CD4-positive, alpha-beta T cell treated with Interleukin-17A for 4 hours (primary cell): ENCODE data around the gene COL27A1.
"Not testable (repeated sequence)": the region's sequence is repeated elsewhere in the genome, so short reads cannot be mapped to it uniquely, and the experiment has no call there.

ENCODE experiments used
- DNase-seq: peaks from one replicate; pipeline ENCODE4 v3.0.0-alpha.2; 2020; ENCODE audit warnings: mixed read lengths

Gene COL27A1

DNA sequence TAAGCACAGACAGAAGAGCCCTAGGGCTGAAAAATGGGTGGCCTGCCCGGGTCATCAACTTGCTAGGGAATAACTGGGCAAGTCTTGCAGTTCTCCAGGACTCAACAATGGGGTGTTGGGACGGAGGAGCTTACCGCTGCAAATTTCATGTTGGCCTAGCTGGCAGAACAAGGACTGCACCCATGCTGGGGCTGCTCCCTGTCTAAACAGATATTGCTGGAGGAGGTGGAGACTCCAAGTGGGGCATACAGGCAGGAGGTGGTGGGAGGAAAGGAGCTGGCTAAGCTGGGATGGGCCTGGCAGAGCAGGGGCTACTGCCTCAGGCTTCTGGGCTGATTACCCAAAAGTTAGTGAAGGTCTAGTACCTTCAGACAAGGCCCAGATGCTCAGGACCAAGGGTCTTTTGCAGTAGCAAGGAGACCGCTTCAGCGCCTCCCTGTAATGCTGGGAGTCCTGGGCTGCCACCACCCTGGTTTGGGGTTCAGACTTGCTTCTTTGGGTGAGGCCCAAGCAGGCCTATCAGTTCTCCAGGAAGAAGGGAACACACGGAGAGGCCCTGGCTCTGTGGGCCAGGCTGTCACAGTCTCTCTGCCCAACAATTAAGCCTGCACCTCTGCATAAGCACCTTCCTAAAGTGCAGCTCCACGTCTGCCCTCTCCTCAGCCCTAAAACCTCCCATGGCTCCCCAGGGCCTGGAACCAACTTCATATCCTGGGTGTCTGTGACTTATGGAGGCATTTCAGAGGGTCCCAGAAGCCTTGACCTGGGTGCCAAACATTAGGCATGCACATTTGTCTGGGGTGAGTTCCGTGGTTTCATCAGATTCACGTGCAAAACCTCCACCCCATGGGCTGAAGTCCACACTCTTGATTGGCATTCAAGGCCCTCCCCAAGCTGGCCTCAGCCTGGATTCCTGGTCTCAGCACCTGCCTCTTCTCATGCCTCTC lies 32.0 kb upstream of the COL27A1 start:
- DNase-seq = no peak

GRCh38 chr9:114124138-114124537 lies 31.2 kb upstream of the COL27A1 start:
- DNase-seq = no peak

GRCh38 chr9:114124666-114125475 lies 30.5 kb upstream of the COL27A1 start:
- no peak for DNase-seq

- DNase-seq = no peak
These were observed 29.8 kb upstream of the COL27A1 start for GRCh38 chr9:114125476-114126013.

DNA sequence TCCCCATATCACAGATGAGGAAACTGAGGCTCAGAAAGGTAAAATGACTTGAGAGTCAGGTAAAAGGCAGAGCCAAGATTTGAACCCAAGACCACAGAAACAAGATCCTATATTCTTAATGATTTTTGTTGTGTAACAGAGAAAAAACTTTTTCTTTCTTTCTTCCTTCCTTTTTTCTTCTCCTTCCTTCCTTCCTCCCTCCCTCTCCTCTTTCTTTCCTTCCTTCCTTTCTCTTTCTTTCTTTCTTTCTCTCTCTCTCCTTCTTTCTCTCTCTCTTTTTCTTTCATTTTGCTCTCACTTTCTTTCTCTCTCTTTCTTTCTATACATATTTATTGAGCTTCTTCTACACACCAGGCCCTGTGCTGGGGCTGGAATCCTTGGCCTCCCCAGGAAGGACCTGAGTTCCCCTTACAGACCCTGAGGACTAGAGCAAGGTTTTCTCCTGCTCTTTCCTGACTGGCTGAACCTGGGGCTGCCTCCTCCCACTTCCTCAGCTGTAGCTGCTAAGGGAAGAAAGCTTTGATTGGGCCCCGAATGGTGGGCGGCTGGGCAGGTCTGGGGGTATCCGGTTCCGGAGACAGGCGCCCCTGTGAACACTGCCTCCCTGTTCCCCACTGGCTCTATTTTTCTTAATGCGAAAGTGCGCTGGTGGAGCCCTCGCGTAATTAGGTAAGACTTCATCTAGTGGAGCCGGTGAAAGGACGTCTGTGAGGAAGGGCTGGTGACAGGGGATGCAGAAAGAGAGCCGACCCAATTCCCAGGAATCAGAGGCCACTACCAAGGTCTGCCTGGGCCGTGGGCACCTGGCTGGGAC lies 28.9 kb upstream of the COL27A1 start:
- DNase-seq = no peak

GRCh38 chr9:114128759-114129158 lies 26.6 kb upstream of the COL27A1 start:
- not testable (repeated sequence) for DNase-seq

DNA sequence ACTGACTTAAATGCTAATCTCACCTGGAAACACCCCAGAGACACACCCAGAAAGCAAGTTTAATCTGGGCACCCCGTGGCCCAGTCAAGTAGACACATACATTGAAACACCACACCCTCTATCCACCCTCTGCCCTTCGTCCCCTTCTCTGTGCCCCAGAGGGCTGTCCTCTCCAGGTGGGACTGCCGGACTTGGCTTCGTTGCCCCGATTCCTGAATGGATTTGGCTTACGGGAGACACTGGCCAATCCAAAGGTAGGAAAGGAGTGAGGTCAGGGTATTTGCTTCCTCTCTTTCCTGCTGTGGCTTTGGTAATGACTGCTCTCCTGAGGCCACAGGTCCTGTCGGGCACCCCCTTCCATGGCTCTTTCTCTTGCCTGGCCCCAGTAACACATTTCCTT lies 25.2 kb upstream of the COL27A1 start:
- DNase-seq = no peak

DNA sequence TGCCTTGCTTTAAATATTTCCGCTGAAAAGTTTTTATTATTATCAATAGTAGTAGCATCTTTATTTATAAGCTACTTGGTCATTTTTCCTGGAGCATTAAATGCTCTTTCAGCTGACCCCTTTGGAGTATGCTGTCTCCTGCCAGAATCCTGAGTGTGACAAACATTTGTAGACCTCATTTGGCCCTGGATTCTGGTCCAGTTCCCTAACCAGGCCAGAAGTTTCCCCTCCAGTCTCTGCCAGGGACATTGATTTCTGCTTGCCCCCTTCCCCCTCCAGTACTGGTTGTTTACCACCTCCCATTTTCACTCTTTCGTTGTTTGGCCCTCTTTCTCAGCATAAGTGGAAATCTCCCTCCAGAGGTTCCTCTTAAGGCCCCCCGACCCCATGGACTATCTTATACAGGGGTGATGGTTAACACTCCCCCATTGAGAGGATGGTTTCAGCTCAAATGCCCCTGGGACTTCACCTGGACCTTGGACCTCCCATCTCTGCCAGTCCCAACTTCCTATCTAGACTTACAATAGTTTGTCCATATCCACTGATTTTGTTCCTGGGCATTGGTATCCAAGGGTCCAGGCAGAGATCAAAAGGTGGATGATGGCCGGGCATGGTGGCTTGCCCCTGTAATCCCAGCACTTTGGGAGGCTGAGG lies 24.6 kb upstream of the COL27A1 start:
- DNase-seq = no peak

GRCh38 chr9:114131808-114132549 lies 23.4 kb upstream of the COL27A1 start:
- DNase-seq = no peak

- DNase-seq = no peak
These were observed 22.8 kb upstream of the COL27A1 start for GRCh38 chr9:114132550-114132918.

- no peak for DNase-seq
These were observed 20.4 kb upstream of the COL27A1 start for GRCh38 chr9:114134827-114135396.

- DNase-seq = no peak
These were observed 17.5 kb upstream of the COL27A1 start for GRCh38 chr9:114137831-114138230.

DNA sequence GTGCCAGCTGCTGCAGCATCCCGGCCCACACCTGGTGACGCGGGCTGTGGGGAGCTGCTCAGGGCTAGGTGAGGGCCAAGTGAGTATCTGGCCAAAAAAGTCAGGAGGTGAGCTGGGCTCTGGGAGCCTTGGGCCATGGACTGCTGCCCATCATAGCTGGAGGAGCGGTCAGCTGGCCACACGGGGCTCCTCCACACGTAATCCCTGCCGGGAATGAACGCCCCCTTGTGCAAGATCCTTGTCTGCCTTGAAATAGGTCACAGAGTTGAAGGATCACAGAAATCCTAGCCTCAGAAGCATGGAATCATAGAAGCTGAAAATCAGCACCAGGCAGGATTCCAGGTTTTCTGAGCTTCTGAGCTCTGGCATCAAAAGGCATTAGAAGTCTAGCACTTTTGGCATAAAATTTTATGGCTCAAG lies 16.8 kb upstream of the COL27A1 start:
- DNase-seq = no peak

- no peak for DNase-seq
These were observed 16.3 kb upstream of the COL27A1 start for GRCh38 chr9:114139071-114139470.

GRCh38 chr9:114140401-114140800 lies 14.9 kb upstream of the COL27A1 start:
- no peak for DNase-seq

- no peak for DNase-seq
These were observed 14.5 kb upstream of the COL27A1 start for GRCh38 chr9:114140850-114141249.

DNA sequence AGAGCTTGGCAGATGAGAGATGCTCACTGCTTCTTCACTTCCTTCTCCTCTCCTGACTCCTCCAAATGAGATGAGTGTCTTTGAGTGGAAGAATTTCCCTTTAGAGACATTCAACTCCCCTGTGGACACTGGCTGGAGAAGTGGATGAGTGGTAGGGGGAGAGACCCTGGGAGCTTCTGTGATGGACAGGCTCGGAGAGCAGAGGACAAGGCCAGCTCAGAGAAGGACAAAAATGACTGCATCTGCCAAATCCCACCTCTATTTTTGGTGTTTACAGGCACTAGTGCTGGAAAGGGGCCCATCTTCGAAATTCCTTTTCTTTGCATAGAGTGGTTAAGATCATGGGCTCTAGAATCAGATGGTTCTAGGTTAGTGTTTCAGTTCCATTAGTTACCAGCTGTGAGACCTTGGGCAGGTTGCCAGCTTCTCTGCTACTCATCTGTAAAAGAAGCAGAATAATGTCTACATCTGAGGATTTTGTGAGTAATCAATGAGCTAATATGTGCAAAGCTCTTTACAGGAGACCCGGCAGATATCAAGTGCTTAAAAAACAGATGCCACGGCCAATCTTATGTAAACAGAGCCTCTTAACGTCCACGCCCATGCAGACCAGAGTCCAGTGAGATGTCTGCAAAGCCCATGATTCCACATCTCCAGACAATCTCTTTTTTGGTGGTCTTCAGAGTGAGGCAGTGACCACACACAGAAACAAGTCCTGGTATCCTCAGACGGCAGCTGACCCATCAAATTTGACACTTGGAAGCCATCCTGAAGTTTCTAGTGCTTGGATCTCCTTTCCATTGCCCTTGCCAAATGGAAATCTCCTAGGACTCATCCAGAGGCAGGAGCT lies 13.6 kb upstream of the COL27A1 start:
- DNase-seq = no peak

GRCh38 chr9:114143234-114143633 lies 12.1 kb upstream of the COL27A1 start:
- no peak for DNase-seq

GRCh38 chr9:114146735-114147134 lies 8.6 kb upstream of the COL27A1 start:
- no peak for DNase-seq

GRCh38 chr9:114149181-114149580 lies 6.2 kb upstream of the COL27A1 start:
- DNase-seq = no peak
